CD4-positive, alpha-beta T cell treated with Interleukin-17A for 1 hour (primary cell): ENCODE data around the gene CDH2.

Experiments
- DNase-seq: peaks from one replicate; pipeline ENCODE4 v3.0.0-alpha.2; 2020

CDH2 gene

DNA sequence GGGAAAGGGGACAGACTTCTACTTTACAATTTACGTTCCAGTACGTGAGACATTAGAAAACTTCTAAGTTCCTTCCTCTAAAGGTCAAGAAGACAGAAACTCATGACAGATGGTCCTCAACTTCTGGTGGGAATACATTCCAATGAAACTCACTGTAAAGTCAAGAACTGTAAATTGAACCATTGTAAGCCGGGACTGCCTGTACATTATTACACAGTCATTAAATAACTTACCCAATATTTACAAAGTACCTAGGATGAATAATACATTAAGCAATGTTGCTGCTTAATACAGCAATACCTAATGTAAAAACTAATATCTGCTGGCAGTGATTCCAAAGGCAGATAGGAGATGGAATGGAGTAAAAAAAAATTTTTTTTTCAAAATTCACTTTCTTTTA is 51.9 kb downstream of the CDH2 start:
- no peak for DNase-seq

DNA sequence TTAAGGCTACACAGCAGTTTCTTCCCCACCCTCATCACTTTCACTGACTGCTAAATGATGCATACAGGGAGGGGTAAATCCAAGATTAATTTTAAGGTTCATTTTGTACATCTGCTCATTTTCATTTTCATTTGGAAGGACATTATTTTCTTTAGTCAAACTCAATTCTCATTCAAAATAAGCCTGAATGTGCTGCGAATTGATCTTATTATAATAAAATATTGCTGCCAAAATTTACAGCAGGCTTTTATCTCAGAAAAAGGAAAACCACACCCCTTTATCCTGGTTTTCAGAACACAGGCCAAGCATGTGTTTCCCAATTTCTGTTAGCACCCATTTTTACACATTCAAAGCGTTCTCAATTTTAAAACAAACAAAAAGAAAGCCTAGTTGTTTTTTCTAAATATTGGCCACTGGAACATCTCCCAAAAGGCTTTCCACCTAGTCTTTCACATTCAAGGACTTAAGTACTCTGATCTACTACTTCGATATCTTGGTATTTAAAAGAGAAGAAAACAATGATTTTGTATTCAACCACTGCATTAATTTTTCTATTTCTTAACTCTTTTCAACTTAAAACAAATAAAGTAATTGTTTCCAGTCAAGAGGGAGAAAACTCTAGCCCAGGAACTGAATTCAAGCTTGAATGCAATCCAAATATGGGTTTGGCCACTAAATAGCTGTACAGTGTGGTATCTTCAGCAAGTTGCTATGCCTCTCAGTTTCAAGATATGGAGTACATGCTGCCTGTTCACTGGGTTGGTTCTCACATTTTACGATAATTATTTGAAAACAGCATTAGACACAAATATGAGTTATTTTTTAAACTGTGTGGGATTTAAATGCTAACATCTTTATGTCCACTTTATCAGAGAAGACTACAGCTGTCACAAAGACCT is 52.5 kb downstream of the CDH2 start:
- DNase-seq: no peak

DNA sequence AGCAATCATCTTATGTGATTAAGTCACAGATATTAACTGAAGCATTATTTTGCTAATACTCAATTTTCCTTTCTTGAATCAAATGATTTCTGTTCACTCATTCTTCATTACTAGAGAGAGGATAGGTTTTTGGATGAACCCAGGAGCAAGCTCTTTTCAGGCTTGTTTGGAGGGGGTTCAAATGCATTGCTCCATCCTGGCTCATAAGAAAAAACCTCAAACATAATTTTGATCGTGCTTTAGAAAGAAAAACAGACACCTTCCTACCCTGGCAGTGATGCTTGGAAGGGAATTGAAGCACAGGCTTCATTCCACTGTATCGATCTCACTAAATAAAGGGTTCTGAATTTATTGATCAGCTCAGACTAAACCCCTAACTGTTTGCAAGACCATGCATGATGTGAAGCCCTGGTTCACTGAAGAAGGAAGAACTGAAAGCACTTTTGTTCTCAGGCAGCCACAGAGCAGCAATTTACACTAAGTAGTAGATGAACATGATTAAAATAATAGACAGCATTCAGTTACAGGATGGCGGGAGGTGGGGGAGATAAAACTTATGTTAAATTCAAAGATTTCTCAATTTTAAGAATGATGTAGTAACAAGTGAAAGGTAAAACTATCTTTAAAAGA is 53.4 kb downstream of the CDH2 start:
- no peak for DNase-seq

DNA sequence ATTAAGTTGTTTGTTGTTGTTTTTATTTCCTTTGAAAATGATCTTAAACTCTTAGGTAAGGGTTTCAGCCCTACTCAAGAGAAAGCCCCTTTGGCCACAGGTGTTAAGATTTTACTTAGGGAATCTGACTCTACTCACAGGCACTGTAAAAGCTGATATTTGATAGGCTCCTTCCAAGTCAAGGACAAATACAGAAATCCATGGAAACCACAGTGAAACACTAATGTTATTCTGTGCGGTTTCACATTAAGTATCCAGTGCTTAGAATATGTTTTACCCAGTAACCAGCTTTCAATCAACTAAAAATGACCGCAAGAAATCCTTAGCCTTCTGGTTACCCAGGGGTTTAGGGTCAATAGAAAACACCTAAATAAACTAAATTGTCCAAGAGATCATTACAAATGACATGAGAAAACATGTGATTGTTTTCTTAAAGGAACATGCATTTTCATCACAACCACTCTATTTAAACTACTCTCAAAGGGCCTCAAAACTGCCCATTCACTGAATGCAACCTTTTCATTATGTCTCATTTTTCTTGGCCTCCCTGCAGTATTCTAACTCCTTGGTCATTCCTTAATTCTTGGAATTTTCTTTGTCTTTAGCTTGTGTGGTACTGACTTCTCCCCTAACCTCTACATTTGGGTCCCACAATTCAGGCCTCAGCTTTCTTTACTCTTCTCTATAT is 56.0 kb downstream of the CDH2 start:
- no peak for DNase-seq

DNA sequence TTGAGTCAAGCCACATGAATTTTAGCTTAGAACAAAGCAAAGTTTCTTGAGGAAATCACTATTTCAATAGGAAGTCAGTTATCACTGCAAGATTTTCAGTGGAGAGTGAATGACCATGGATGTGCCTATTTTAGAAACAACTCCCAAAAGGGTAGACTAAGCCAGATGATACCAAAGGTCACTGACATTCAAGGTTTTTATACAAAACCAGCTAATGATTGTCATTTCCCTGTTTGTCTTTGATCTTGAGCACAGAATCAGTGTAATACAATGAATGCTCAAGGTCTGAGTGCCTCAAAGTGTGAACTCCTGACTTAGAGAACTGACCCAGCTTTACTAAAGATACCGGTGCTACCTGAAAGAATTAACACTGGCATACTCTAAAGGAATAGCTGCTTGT is 60.5 kb downstream of the CDH2 start:
- no peak for DNase-seq

DNA sequence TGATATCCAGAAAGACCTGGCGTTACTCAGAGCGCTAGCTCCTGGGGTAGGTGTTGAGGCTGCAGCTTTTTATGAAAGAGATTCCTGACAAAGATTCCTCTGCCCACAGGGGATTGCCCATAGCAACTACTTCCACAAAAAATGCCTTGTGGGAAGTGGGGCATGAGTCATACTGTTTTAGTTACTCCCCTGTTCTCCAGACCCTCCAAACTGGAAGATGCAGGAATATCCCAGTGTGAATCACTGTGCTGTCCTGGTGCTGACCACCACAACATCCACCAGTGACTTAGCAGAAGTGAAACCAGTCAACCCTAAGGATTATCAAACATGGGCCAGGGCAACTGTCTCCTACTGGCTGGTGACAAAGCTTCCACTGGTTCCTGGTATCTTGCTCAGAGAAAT is 61.8 kb downstream of the CDH2 start:
- DNase-seq: no peak

DNA sequence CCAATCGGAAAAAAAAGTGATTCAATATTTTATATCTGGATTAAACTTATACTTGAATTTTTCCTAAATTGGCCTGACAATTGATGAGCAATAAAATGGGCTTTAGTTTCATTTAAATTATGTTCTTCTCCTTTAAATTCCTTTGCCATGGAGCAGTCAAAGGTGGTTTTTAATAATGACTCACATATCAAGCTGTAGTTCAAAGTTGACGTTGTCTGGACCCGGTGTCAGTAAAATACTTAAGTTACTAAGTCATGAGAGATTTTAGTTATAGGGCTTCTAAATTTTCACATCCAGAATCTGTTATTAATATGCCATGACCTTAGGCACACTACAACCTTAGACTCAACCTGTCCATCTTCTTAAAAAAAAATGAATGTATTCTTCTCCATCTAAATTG is 62.5 kb downstream of the CDH2 start:
- no peak for DNase-seq

DNA sequence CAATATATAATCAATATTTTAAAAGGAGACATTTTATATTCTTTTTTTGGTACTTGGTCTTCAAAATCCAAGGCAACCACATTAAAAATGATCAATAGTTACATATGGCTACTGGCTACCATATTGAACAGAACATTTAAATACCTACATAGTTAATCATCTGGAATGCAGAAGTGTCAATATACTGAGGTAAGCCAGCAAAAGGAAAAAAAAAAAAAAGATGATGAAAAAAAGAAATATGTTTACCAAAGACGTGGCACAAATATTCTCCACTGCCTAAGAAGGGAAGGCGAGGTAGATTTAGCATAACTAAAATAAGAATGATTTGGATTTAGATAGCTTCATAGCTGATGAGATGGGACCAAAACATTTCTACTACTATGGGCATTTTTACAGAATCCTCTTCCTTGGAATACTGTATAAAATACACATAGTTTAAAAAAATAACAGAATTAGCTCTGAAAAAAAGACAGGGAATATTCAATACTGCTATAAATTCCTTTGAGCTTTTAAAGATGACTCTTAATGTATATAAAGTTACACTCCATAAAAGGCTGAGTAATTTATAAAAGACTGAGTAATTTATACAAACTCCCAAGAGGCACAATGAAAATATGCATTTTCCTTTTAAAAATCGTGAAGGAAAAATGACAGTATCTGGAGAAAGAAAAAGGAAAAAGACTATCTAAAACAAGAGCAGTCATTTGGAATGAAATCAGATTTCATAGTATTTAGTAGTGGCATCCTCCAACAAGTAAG is 63.5 kb downstream of the CDH2 start:
- no peak for DNase-seq

DNA sequence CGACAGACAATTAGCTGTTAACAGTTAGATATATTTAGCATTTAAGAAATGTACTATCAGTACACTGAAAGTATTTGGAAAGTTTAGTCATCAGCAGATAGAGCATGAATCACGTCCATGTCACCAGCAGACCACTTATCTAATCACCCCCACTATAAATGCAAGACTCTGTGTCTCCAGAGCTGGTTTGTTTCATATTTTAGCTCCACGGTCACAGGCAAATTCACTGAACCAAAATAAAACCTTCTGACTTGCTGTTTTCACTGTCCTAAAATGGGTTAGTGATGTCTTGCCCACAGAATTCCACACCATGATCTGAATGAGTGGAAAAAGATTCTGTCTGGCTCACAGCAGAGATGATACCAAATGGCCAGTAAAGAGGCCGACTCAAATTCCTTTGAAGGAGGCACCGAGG is 64.9 kb downstream of the CDH2 start:
- DNase-seq: no peak

DNA sequence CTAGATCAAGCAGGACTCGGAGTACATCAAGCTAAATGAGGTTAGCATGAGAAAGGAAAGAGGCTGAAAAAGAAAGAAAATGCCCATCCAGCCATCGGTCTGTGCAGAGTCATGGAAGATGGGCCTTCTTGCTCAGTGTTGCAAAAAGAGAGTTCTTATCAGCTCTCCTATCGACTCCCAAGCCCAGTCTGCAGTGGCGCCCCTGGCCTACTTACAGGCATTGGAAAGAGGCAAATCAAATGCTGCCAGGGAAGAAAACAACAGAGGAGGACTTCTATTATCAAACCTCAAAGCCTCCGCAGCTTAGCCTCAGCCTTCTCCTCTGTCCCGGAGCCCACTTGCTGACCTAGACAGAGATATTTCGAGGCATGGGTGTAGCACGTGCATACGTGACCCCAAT is 66.0 kb downstream of the CDH2 start:
- no peak for DNase-seq

DNA sequence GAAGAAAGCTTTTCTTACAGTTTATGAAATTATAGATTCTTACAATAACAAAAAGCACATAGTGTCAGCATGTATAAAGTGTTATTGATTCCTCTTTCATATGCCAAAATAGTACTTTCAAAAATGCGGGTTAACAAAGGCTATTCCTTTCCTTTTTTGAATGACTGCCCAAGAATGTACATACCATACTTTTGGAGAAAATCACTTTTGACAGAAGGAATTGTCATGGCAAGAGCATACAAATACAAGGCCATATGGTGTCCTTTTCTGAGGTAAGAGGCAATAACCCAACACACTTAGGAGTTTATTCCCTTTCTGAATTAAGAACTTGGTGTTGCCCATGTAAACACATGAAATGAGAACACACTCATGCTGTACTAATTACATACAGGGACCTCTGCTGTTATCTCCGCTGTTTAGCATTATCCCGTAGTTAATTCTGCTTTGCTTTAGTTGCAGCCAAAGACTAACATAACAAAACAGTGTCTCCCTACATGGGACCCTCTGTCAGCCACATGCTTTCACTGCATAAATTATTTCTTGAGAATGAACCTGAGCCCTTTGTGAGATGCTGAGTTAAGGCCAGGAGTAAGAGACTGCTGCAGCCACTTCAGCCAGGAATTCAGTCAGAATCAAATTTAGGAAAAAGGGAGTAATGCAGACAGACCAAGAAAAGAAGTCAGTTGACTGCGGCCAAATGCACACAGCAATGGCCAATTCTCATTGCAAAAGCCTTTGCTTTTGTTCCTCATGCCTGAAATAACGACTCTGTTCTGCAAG is 67.0 kb downstream of the CDH2 start:
- DNase-seq: no peak

DNA sequence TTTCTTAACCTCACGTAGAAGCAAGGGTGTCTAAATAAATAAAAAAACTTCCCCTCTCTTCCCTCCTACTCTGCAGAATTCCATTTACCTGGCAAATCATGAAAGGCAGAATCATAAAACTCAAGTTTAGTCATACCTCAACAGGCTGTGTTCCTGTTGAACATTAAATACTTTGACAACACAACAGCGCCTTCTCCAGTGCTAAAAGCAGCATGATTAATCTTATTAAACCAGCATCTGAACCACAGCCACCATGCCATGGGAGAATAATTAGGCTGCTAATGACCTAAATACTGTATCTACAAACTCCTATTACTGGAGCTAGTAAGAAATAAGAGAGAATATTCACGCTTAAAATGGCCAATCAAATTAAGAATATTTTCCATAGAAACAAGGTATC is 68.1 kb downstream of the CDH2 start:
- DNase-seq: no peak

DNA sequence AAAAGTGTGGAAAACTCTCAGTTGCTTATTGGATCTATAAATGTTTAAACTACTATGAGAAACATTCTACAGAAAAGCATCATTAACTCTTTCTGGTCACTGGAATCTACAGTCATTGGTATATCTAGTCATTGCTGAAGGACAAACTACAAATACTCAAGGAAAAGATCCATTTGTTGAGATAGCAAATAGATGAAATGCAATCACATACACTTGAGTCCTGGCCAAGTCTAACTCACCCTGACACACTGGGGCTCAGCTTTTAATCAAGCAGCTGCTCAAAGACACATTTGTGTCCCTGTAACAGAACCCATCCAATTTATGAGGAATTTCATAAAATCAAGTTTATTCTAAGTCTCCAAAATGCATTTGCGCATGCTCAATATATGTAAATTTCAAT is 68.7 kb downstream of the CDH2 start:
- DNase-seq: no peak

DNA sequence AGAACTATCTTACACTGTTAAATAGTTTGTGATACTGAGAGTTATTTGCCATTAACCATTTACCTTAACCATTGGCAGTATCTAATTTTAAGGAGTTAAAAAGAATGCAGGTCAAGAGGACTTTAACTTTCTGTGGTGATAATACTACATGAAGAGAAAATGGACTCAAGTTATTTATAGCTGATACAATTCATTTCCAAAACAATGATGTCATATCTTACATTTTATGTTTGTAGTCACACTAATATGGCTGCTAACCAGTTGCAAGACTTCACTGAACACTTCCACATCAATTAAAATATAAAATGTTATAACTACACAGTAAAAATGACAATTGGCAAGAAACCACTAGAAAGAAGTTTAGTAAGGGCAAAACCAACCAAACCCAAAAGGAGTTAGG is 77.7 kb downstream of the CDH2 start:
- DNase-seq: no peak

DNA sequence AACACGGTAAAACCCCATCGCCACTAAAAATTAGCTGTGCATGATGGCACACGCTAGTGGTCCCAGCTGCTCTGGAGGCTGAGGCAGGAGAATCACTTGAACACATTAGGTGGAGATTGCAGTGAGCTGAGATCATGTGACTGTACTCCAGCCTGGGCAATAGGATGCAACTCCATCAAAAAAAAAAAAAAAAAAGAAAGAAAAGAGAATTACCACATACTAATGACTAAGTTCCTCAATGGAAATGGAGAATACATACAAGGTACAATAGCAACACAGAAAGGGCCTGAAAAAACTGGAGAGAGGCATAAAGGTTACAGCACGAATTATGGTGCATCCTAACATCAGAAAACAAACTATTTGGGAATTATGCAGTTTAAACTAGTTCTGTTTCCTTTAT is 81.3 kb downstream of the CDH2 start:
- no peak for DNase-seq

DNA sequence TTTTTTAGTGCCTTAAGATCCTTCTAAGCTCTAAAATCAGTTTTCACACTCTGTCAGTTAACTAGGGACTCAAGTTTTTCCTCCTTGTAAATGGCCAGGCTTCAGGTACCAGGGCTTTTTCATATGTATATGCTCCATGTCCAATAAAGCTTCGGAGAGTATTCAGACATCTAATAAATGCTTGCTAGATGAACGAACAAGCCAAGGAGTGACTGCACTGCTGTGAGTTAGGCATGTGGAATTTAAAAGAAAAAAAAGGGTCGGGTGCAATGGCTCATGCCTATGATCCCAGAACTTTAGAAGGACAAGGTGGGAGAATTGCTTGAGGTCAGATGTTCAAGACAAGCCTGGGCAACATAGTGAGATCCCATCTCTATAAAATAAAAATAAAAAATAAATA is 81.9 kb downstream of the CDH2 start:
- no peak for DNase-seq

DNA sequence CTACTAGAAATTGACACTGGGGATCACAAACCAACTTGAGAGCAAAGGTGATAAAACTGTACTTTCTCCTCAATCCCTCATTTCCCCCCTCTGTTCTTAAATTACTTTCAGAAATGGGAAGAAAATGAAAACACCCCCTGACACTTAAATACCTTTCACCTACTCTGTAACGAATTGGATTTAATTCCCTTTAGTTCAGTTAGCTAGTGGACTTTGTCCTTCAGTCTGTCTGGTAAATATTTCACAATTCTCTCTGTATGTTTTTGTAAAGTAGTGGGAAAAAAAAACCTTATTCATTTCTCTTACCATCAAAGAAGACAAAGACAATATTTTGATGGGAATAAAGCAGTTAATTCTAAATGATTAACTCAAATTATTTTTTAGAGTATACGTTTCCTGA is 85.7 kb downstream of the CDH2 start:
- DNase-seq: no peak

DNA sequence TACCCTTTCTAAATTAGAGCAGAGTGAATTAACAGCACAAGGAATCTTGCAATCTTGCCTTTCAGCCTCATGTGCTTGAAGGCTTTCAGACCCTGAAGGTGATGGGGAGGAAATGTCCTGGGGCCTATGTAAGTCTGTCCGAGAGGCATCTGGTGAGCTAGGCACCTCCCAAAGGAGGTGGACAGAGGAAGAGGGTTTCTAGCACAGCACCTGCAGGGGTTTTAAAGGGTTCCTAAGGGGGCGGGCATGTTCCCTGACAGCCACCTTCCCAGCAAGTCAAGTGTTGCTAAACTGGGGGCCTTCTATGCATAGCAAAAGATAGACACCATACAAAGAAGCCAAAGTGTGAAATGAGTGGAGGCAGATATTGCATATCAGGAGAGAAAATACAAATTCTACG is 88.5 kb downstream of the CDH2 start:
- no peak for DNase-seq

DNA sequence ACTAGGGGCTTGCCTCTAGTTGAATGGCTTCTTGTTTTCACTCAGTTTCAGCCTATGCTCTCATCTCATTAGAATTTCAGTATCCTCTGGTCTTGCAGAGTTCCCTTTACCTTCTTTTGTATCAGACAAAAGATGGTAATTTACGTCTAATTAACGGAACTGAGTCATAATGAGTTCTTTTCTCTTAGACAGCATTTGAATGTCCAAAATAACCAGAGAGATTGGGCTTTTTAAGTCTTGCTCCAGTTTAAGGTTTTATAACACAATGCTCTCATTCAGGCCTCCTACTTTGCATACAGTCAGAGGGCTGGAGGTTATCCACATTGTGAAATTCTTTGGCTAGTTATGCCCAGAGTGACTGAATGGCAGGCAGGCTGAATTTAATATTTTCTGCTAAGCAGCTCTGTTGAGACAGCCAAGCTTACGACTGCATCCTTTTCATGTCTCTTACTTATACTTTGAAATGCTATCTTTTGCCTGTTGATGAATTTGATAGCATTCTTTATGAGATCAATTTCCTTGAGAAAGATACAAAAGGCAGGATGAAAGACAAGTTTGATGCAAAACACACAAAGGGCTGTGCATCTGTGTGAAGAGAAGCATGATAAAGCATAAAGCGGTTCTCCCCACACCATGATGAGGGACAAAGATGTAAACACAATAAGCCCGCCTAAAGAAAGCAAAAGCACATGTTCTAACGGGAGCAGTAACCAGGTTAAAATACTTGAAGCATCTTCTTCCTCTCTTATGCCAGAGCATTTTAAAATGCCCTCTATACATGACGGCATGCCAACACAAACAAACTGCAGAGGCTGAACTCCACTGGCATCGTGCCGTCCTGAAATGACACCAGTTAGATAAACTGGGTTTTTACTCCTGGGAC is 90.0 kb downstream of the CDH2 start:
- no peak for DNase-seq

DNA sequence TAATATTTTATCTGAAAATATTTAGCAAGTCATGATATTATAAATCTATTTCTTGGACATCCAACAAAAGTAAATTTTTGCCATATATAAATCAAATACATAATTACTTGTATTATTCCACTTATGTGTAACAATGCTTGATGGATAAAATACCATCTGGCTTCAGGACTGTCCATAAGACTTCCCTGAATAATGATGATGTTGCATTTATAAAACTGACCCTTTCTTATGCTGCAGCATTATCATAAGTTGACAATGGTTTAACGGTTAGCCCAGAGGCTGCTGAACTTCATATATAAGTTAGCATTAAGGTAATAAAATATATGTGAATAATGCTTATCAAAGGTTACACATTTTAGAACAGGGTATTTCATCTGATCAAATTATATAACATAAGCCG is 95.4 kb downstream of the CDH2 start:
- no peak for DNase-seq

DNA sequence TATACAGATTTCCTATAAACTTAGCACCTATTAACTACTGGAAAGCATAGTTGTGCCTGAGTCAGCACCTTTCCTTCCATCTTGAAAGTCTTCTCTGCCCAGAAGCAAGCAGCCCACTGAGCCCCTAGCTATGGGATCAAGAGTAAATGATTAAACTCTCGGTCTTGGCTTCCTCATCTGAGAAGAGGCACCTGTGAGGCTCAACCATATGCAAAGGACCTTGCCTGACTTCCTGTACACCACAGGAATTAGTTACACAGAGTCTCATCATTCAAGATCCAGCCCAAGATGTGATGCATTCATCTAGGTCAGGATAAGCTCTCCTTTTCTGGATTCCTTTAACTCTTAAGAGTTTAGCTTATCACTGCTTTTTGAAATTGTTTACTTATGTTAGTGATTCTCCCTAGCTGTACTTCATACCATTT is 96.0 kb downstream of the CDH2 start:
- no peak for DNase-seq
